NT2/D1 (cell line): ENCODE results near the gene MRPS6.

Experiments used
- SUZ12 ChIP-seq: IDR thresholded peaks from 2 replicates; pipeline ENCODE4 v1.6.1; 2011; ENCODE audit not compliant: insufficient read length, insufficient read depth; ENCODE audit errors: extremely low read depth
- YY1 ChIP-seq: IDR thresholded peaks from 2 replicates; pipeline ENCODE4 v1.6.1; 2011; ENCODE audit not compliant: insufficient read length, insufficient read depth
- ZNF274 ChIP-seq: IDR thresholded peaks from 2 replicates; pipeline ENCODE4 v1.6.1; 2011; ENCODE audit warnings: mild to moderate bottlenecking, low read depth, low read length

DNA sequence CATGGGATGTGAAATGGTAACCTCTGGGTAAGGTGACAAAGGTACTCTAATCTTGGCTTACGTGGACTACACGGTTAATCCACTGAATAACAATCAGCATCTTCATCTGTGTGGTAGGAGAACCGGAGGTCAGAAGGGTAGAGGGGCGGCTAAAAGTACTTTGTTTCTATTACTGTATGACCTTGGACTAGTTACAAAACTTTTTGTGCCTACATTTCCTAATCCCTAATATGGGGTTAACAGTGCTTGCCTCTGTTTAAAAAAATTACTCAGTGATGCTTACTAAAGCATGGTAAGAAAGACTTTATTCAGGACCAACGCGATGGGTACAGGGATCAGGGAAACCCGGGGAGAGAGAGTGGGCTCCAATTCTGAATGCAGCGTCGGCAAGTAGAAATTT, 1.7 kb upstream of the MRPS6 start:
- TF ChIP-seq SUZ12 (no peak), YY1 (no peak), ZNF274 (no peak)
